Ectodermal cell (in vitro differentiated cells): ENCODE data around the gene SLC1A1.
"Not testable (repeated sequence)": the region's sequence is repeated elsewhere in the genome, so short reads cannot be mapped to it uniquely, and the experiment has no call there.

Experiments
- H3K27ac ChIP-seq: 2 replicates; pipeline ENCODE4 v1.7.0; 2013; ENCODE audit warnings: mild to moderate bottlenecking, low read depth, low read length; ENCODE audit not compliant: insufficient read depth, poor library complexity, severe bottlenecking
- H3K27me3 ChIP-seq: 2 replicates; pipeline ENCODE4 v1.7.0; 2013; ENCODE audit warnings: mild to moderate bottlenecking, low read length; ENCODE audit not compliant: insufficient read depth, control insufficient read depth, poor library complexity, severe bottlenecking
- H3K36me3 ChIP-seq: one replicate; pipeline ENCODE4 v1.7.0; 2013; ENCODE audit warnings: low read length; ENCODE audit not compliant: control insufficient read depth, insufficient read depth
- H3K4me1 ChIP-seq: one replicate; pipeline ENCODE4 v1.7.0; 2013; ENCODE audit warnings: low read length; ENCODE audit not compliant: control insufficient read depth, insufficient read depth
- H3K4me3 ChIP-seq: 2 replicates; pipeline ENCODE4 v1.7.0; 2013; ENCODE audit warnings: low read depth, low read length, control low read depth; ENCODE audit not compliant: insufficient read depth
- H3K9me3 ChIP-seq: 2 replicates; pipeline ENCODE4 v1.7.0; 2013; ENCODE audit warnings: mild to moderate bottlenecking, low read length, moderate library complexity; ENCODE audit not compliant: control insufficient read depth
- WGBS, 2 experiments: methylation state at CpG; one replicate each; pipeline ENCODE4 v1.1.7; 2013; ENCODE audit warnings: missing lambda C conversion rate in 2 of 2; 5-methylcytosine and 5-hydroxymethylcytosine counted together

The SLC1A1 gene

GRCh38 chr9:4537581-4537980 is 47.3 kb downstream of the SLC1A1 start:
- no peak overlapping the region for H3K4me3 ChIP-seq
- no peak overlapping the region for H3K27ac ChIP-seq
- no peaks in the 10 kb centered on the region for H3K27me3 ChIP-seq
- no peaks in the 10 kb centered on the region for H3K36me3 ChIP-seq
- no peaks in the 10 kb centered on the region for H3K9me3 ChIP-seq
- 96 to 100% methylated on average over 1 of the region's 1 CpG for WGBS, 2 experiments
- H3K4me1 ChIP-seq, result no peaks in the 10 kb centered on the region

- no peaks in the 10 kb centered on the region for H3K4me1 ChIP-seq
- H3K27me3 ChIP-seq, result no peaks in the 10 kb centered on the region
Observed at GRCh38 chr9:4538107-4538506, 47.8 kb downstream of the SLC1A1 start.

GRCh38 chr9:4538621-4539020 is 48.4 kb downstream of the SLC1A1 start:
- no peaks in the 10 kb centered on the region for H3K36me3 ChIP-seq
- H3K27ac ChIP-seq, result no peak overlapping the region
- H3K4me3 ChIP-seq, result no peak overlapping the region
- WGBS, 2 experiments, result 91 to 92% methylated on average over 2 to 3 of the region's 4 CpGs
- H3K9me3 ChIP-seq, result no peaks in the 10 kb centered on the region
- no peaks in the 10 kb centered on the region for H3K27me3 ChIP-seq
- no peaks in the 10 kb centered on the region for H3K4me1 ChIP-seq

More at GRCh38 chr9:4538107-4538506, 47.8 kb downstream of the SLC1A1 start:
- WGBS, 2 experiments, result 91 to 93% methylated on average over 2 of the region's 2 CpGs
- Histone ChIP-seq H3K4me3 (no peak overlapping the region), H3K36me3 (no peaks in the 10 kb centered on the region), H3K9me3 (no peaks in the 10 kb centered on the region), H3K27ac (no peak overlapping the region)

GRCh38 chr9:4540425-4540824 is 50.2 kb downstream of the SLC1A1 start:
- no peaks in the 10 kb centered on the region for H3K4me1 ChIP-seq
- 87 to 88% methylated on average over 8 of the region's 8 CpGs for WGBS, 2 experiments
- no peaks in the 10 kb centered on the region for H3K9me3 ChIP-seq
- H3K27ac ChIP-seq, result no peak overlapping the region
- H3K36me3 ChIP-seq, result no peaks in the 10 kb centered on the region
- H3K4me3 ChIP-seq, result no peak overlapping the region
- no peaks in the 10 kb centered on the region for H3K27me3 ChIP-seq

- whole genome bisulfite sequencing, 2 experiments, result 97% methylated on average over 3 of the region's 3 CpGs; no CpG with 5 or more reads in 1 of the 2 experiments
- H3K27ac ChIP-seq, result no peak overlapping the region
- H3K4me3 ChIP-seq, result no peak overlapping the region
- no peaks in the 10 kb centered on the region for H3K4me1 ChIP-seq
- no peaks in the 10 kb centered on the region for H3K9me3 ChIP-seq
- no peaks in the 10 kb centered on the region for H3K27me3 ChIP-seq
- H3K36me3 ChIP-seq, result no peaks in the 10 kb centered on the region
Observed at GRCh38 chr9:4541281-4541680, 51.0 kb downstream of the SLC1A1 start.

- H3K4me3 ChIP-seq, result no peak overlapping the region
- 30 to 43% methylated on average over 2 of the region's 2 CpGs for WGBS, 2 experiments
- no peaks in the 10 kb centered on the region for H3K36me3 ChIP-seq
- no peaks in the 10 kb centered on the region for H3K4me1 ChIP-seq
- no peak overlapping the region for H3K27ac ChIP-seq
- H3K9me3 ChIP-seq, result no peaks in the 10 kb centered on the region
- H3K27me3 ChIP-seq, result no peaks in the 10 kb centered on the region
Observed at GRCh38 chr9:4541856-4542255, 51.6 kb downstream of the SLC1A1 start.

- 88 to 91% methylated on average over 5 of the region's 5 CpGs for WGBS, 2 experiments
- H3K9me3 ChIP-seq, H3K27me3 ChIP-seq, H3K36me3 ChIP-seq, H3K27ac ChIP-seq, H3K4me3 ChIP-seq, H3K4me1 ChIP-seq: not testable (repeated sequence)
Observed at GRCh38 chr9:4544714-4545113, 54.4 kb downstream of the SLC1A1 start.

- Histone ChIP-seq H3K4me3 (no peak overlapping the region), H3K27ac (no peak overlapping the region), H3K36me3 (no peaks in the 10 kb centered on the region), H3K9me3 (no peaks in the 10 kb centered on the region), H3K27me3 (no peaks in the 10 kb centered on the region), H3K4me1 (no peaks in the 10 kb centered on the region)
- WGBS, 2 experiments, result 100% methylated on average over 1 of the region's 1 CpG
Observed at GRCh38 chr9:4547016-4547415, 56.7 kb downstream of the SLC1A1 start.

- 71 to 73% methylated on average over 11 of the region's 11 CpGs for WGBS, 2 experiments
- Histone ChIP-seq H3K4me1 (no peaks in the 10 kb centered on the region), H3K4me3 (no peak overlapping the region), H3K9me3 (no peaks in the 10 kb centered on the region), H3K27me3 (no peaks in the 10 kb centered on the region), H3K36me3 (no peaks in the 10 kb centered on the region), H3K27ac (no peak overlapping the region)
Observed at GRCh38 chr9:4548811-4549725, 58.8 kb downstream of the SLC1A1 start.

GRCh38 chr9:4549751-4550295 is 59.6 kb downstream of the SLC1A1 start:
- Histone ChIP-seq H3K9me3 (no peaks in the 10 kb centered on the region), H3K4me3 (no peak overlapping the region), H3K36me3 (no peaks in the 10 kb centered on the region), H3K27me3 (no peaks in the 10 kb centered on the region), H3K4me1 (no peaks in the 10 kb centered on the region), H3K27ac (no peak overlapping the region)
- 78 to 91% methylated on average over 4 of the region's 4 CpGs for WGBS, 2 experiments
